Neuron (in vitro differentiated cells): ENCODE data around the gene RRP1.

Experiments
- H2AFZ ChIP-seq: one replicate; pipeline ENCODE4 v1.6.1; 2013; ENCODE audit warnings: low read depth, mild to moderate bottlenecking, inconsistent platforms, low read length, moderate library complexity
- H3K27me3 ChIP-seq: one replicate; pipeline ENCODE4 v1.6.1; 2013; ENCODE audit warnings: low read length; ENCODE audit not compliant: insufficient read depth
- H3K36me3 ChIP-seq: one replicate; pipeline ENCODE4 v1.6.1; 2013; ENCODE audit warnings: low read length; ENCODE audit not compliant: insufficient read depth
- H3K4me1 ChIP-seq: one replicate; pipeline ENCODE4 v1.6.1; 2013; ENCODE audit warnings: low read length; ENCODE audit not compliant: insufficient read depth
- H3K4me3 ChIP-seq: 2 replicates; pipeline ENCODE4 v1.5.1; 2013; ENCODE audit warnings: mild to moderate bottlenecking, low read length, moderate library complexity
- H3K9me3 ChIP-seq: one replicate; pipeline ENCODE4 v1.6.1; 2013; ENCODE audit warnings: low read length

The RRP1 gene

DNA sequence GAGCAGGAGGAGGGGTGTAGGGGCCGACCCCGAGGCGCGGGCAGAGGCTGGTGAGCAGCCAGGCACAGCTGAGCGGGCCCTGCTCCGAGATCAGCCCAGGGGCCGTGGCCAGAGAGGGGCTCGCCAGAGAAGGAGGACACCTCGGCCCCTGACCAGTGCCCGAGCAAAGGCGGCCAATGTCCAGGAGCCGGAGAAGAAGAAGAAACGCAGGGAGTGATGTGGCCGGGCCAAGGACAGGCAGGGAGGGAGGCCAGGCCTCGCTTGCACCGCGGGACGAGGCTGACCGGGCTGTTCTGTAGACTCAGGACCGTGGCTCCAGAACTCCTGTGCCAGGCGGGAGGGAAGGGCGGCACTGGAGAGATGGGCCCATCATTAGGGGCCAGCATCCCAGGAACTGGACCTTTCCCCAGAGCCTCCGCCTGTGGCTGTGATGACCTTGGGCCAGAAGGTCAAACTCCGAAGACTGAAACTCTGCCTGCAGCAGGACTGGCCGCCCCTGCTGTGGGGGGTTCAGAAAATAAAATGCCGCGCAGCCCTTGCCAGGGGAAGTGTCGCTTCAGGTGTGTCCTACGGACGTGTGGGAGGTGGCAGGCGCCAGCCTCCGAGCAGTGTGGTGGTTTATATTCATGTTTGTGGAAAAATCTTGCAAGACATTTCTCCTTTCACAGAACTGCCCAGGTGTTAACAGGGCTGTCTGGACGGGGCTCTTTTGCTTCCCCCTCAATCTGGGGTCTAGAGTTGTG, 14.4 kb downstream of the RRP1 start:
- Histone ChIP-seq H3K27me3 (no peaks in the 10 kb centered on the region), H3K36me3 (peaks cover 56% of the 10 kb centered on the region), H3K4me1 (no peaks in the 10 kb centered on the region), H2AFZ (no peak overlapping the region), H3K4me3 (no peak overlapping the region), H3K9me3 (no peaks in the 10 kb centered on the region)

DNA sequence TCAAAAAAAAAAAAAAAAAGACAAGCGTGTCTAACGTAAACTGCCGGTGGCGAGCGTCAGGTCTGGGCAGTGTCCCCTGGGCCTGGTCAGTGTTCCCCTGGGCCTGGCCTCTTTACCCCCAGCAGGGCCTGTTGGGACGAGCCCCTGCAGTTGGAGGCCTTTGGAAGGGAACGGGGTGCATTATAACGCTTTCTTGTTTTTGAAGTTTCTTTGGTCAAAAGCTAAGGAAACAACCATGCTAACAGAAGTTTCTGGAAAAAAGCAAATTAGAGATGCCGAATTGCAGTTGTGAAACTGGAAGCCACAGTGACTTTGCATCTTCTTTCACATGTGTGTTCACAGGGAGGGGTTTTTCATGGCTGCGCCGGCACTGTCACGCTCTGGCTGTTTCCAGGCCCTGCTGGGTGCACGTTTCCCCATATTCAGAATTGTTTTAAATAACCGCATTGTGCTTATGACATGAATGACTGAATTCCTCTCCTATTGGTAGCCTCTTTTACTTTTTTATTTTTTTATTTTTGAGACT, 16.0 kb downstream of the RRP1 start:
- no peak overlapping the region for H3K4me3 ChIP-seq
- peaks cover 40% of the 10 kb centered on the region for H3K36me3 ChIP-seq
- H3K27me3 ChIP-seq = no peaks in the 10 kb centered on the region
- H3K4me1 ChIP-seq = no peaks in the 10 kb centered on the region
- H2AFZ ChIP-seq = no peak overlapping the region
- H3K9me3 ChIP-seq = no peaks in the 10 kb centered on the region

DNA sequence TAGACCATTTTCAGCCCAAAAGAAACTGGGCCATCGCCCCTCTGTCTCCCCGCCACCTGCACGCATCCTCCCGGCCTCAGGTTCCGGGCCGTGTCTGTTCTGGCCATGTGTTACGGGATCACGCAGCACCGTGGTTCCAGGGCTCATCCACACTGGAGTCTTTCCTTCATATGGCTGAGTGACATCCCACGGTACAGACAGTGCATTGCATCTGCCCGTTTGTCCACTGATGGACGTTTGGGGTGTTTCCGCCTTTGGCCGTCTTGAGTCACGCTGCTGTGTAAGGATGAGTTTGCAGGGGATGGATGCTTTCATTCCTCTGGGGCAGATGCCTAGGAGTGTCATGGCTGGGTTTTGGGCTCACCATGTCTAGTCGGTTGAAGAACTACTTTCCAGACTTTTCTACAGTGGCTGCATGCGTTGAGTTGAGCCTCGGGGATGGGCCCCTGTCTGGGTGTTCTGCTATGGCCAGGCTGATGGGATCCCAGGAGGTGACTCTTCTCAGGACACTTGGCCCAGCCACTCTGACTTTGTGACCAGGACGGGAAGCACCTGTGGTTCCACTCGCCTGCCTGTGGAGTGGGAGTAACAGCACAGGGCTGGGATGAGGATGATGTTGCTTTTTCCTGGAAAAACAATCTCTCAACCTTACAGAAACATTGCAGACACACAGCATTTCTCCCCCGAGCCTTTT, 16.8 kb downstream of the RRP1 start:
- Histone ChIP-seq H3K27me3 (no peaks in the 10 kb centered on the region), H3K4me1 (peaks cover 2% of the 10 kb centered on the region), H2AFZ (no peak overlapping the region), H3K36me3 (peaks cover 32% of the 10 kb centered on the region), H3K4me3 (no peak overlapping the region), H3K9me3 (no peaks in the 10 kb centered on the region)

DNA sequence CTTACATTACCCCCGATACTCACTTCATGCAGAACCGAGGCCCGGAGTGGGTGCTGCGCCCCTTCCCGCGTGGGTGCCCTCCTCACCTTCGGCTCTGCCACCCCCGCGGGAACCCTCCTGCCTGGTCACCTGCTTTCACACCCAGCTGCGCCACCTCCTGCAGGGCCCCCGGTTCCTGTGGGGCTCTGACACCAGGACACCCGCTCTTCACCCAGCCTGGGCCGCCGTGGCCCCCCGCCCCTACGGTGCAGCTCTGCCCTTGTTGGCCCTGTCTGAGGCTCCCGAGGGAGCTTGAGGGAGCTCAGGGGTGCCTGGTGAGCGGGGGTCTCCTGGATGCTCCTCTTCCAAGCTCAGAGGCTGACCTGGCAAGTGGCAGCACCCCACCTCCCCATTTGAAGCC, 19.0 kb downstream of the RRP1 start:
- Histone ChIP-seq H3K4me3 (no peak overlapping the region), H3K36me3 (peaks cover 12% of the 10 kb centered on the region), H3K27me3 (no peaks in the 10 kb centered on the region), H3K4me1 (peaks cover 2% of the 10 kb centered on the region), H2AFZ (no peak overlapping the region), H3K9me3 (no peaks in the 10 kb centered on the region)

DNA sequence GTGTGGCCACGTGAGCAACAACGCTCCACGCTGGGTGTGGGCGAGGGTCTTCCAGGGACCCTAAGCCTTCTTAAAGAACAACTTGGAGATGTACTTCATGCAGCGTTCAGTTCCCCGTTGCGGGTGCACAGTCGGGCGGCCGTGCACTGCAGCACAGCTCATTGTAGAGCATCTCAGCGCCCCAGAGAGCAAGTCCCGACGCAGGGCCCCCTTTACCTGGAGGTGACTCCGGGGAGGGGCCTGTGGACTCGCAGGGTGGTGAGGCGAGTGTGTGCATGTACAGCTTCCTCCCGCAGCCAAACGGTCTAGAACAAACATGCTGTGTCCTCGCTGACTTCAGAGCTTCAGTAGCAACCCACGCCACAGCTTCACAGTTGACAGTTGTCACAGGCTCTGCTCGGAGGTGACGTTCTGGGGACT, 19.5 kb downstream of the RRP1 start:
- Histone ChIP-seq H3K36me3 (peaks cover 8% of the 10 kb centered on the region), H3K9me3 (no peaks in the 10 kb centered on the region), H2AFZ (no peak overlapping the region), H3K4me3 (no peak overlapping the region), H3K4me1 (peaks cover 2% of the 10 kb centered on the region), H3K27me3 (no peaks in the 10 kb centered on the region)

DNA sequence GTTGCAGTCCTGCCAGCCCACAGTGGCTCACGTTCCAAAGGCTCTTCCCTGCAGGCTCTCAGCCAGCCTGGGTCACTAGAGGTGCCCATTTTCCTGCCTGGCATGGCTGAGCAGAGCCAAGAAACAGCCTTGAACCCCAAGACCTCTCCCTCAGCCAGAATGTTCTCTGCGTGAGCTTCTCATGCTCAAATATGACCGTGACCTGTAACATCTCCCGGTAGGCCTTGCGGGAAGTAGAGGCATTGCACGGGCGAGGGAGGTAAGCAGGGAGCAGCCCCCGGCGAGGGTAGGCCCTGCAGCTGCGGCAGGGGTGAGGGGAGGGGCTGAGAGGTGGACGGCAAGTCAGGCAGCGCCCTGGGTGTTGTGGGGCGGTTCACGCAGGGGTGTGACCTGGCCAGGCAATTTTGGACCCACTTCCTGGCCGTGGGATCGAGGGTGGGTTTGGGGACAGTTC, 20.0 kb downstream of the RRP1 start:
- Histone ChIP-seq H3K36me3 (peaks cover 3% of the 10 kb centered on the region), H3K4me1 (peaks cover 2% of the 10 kb centered on the region), H3K27me3 (no peaks in the 10 kb centered on the region), H3K9me3 (no peaks in the 10 kb centered on the region), H2AFZ (no peak overlapping the region), H3K4me3 (no peak overlapping the region)

DNA sequence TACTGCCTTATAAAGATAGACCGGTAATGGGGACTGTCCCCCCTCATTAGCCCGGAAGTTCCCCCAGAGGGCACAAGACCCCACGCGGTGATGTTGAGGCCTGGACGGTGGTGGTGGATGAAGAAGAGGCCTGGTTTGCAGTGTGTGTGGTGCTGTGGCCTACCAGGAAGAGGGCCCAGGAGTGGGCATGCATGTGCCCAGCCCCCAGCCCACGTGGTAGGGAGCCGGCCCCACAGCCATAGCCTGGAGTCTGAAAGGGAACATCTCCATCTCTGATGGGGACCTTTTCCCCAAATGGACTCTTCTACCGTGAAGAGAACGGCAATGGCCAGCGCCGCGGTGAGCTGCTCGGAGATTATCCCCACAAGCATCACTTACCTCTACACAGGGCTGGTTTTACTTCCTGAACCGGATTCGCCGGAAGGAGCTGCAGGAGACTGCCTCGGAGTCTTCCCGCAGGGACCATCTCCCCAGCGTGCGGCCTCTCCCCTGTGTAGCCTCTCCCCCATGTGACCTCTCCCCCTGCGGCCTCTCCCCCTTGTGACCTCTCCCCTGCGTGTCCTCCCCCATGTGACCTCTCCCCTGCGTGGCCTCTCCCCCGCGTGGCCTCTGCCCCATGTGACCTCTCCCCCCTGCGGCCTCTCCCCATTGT, 20.6 kb downstream of the RRP1 start:
- Histone ChIP-seq H3K4me3 (no peak overlapping the region), H2AFZ (no peak overlapping the region), H3K9me3 (no peaks in the 10 kb centered on the region)

DNA sequence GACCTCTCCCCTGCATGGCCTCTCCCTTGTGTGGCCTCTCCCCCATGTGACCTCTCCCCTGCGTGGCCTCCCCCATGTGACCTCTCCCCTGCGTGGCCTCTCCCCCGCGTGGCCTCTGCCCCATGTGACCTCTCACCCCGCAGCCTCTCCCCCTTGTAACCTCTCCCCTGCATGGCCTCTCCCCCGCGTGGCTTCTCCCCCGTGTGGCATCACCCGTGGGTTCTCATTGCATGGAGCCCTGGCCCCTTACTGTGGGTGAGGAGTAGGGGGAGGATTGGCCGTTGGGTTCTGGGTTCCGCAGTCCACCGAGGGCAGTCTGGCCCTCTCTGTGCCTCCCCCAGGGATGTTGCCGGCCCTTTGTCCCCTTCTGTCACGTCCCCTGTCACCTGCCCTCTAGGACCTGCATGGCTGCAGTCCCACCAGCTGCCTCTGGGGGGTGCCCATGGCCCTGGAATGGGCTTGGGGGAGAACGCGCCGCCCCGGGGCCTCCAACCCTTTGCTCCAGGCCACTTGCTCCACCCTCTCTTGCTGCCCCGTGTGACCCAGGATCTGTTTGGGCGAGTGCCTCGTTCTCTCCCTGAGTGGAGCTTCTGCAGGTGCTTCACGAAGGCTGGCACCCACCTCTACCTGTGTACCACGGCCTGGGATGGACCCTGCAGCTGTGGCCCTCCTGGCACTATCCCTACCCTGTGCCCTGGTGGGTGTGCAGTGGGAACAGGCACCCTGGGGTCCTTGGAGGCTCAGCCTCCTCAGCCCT, 21.3 kb downstream of the RRP1 start:
- no peaks in the 10 kb centered on the region for H3K36me3 ChIP-seq
- H3K27me3 ChIP-seq = no peaks in the 10 kb centered on the region
- peaks cover 2% of the 10 kb centered on the region for H3K4me1 ChIP-seq
- no peaks in the 10 kb centered on the region for H3K9me3 ChIP-seq
- H3K4me3 ChIP-seq = no peak overlapping the region
- H2AFZ ChIP-seq = no peak overlapping the region

More for the DNA sequence above, 20.6 kb downstream of the RRP1 start:
- H3K4me1 ChIP-seq = peaks cover 2% of the 10 kb centered on the region
- no peaks in the 10 kb centered on the region for H3K27me3 ChIP-seq
- no peaks in the 10 kb centered on the region for H3K36me3 ChIP-seq

DNA sequence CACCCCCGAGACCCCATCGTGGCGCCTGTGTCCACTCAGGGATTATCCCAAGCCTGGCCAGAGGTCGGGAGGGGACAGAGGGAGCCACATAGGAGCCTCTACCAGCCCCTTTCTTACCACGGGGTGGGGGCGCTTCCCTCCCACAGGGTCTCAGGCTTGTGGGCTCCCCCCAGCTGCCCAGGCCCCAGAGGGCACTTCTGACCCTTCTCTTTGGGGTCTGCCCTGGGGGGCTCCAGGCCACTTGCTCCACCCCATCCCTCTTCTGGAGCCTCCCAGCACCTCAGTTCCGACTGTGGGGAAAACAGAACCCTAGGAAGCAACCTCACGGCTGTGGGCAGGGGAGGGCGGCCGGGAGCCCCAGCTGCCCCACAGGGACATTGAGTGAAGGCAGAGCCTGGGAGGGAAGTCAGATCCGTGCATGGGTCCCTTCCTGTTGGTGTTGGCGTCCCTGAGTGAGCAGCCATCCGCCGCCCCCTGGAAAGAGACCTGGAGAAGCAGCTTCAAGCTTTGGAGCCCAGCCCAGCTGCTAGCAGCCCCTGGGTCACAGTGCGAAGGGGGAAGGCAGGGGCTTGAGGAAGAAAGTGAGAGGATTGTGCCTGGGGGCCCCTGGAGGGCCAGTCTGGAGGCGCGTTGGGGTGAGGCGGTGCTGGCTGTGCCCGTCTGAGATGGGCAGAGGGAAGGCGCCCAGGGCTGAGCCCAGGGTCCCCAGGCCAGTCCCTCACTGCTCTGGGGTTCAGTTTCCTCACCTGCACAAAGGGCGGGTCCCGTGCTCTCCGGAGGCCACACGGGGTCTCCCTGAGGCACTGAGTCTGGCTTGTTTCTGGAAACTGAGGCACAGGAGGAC, 22.1 kb downstream of the RRP1 start:
- Histone ChIP-seq H3K4me3 (no peak overlapping the region), H2AFZ (no peak overlapping the region), H3K9me3 (no peaks in the 10 kb centered on the region), H3K27me3 (no peaks in the 10 kb centered on the region), H3K36me3 (no peaks in the 10 kb centered on the region), H3K4me1 (peaks cover 2% of the 10 kb centered on the region)

DNA sequence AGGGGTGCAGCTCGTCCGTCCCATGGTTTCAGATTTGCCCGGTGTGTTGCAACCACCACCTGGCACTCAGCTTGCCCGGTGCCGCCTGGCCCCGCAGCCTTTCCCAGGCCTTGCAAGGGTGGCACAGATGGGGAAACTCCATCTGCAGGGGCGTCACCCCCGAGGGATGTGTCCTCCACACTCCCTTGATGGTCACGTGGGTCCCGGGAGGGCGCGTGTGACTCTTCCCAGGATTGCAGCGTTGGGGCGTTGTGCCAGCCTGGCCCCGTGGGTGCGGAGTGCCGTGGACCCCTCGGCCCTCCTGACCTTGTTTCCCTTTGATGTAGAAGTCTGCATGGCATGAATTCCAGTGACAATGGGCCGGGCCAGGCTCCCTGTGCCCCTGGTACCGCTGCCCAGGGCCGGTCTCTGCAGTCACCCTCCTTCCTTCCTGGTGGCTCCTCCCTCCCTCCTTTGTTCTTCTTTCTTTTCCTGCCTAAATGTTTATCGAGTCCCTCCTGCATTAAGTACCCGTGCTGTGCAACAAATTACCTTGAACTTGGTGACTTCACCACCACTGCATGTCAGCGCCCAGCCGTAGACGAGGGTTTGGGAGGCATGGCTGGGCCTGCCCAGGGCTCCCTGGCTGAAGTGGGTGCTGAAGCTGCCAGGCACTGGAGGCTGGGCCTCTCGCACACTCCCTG, 22.9 kb downstream of the RRP1 start:
- Histone ChIP-seq H3K27me3 (no peaks in the 10 kb centered on the region), H3K9me3 (no peaks in the 10 kb centered on the region), H2AFZ (no peak overlapping the region), H3K4me3 (no peak overlapping the region), H3K4me1 (peaks cover 2% of the 10 kb centered on the region), H3K36me3 (no peaks in the 10 kb centered on the region)

DNA sequence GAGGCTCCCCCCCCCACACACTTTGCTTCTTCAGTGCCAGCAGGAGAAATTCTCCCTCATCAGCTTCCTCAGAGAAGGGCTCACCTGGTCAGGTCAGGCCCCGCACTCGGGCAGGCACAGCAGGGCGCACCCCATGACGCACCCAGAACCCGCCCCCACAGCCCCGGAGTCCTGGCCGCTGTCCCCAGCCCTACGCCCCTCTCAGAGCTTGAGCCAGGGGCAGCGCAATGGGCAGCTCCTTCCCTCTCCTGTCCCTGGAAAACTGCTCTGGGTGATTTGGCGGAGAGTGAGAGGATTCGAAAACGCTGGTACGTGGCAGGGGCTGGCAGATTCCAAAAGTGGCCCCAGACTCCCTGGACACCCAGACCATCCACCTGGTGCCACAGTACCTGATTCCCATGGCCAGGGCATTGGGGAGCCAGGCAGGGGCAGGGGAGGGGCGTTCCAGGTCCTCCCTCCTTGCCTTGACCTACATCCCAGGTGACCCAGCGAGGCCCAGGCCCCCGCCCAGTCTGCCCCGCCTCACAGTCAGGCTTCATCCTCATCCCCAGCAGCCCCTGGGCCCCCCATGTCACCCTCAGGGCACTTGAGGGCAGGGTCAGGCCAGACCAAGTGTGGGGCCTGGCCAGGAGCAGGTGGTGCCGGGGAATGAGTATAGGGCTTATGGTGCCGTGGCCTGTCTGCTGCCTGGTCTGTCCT, 23.7 kb downstream of the RRP1 start:
- Histone ChIP-seq H3K27me3 (no peaks in the 10 kb centered on the region), H2AFZ (no peak overlapping the region), H3K4me3 (no peak overlapping the region), H3K36me3 (no peaks in the 10 kb centered on the region), H3K9me3 (no peaks in the 10 kb centered on the region), H3K4me1 (peaks cover 2% of the 10 kb centered on the region)
